Measurements from ENCODE around the gene RHOC. TPM values are rescaled to one million over a fixed set of nuclear protein-coding genes. Genes with fewer than 3 reads are reported as not detected.

The RHOC gene
- total RNA-seq, 1 donor from 2014 or later: 131 TPM

- Mint-ChIP-seq H3K4me1 (ENCODE audit: unreplicated experiment) (peaks cover 24% of the 10 kb centered on the region), H3K9me3 (no peaks in the 10 kb centered on the region), H3K4me3 (peak overlapping the region; percentile 23), H3K36me3 (peaks cover 19% of the 10 kb centered on the region), H3K27ac (peak overlapping the region; percentile 69), H3K27me3 (no peaks in the 10 kb centered on the region)
- no peak for TF ChIP-seq CTCF (conservative IDR thresholded peaks at IDR 0.05)
- DNase-seq (ENCODE audit: extremely low spot score, unreplicated experiment): no peak
Observed at GRCh38 chr1:112687785-112688496, 19.0 kb downstream of the RHOC start.

DNA sequence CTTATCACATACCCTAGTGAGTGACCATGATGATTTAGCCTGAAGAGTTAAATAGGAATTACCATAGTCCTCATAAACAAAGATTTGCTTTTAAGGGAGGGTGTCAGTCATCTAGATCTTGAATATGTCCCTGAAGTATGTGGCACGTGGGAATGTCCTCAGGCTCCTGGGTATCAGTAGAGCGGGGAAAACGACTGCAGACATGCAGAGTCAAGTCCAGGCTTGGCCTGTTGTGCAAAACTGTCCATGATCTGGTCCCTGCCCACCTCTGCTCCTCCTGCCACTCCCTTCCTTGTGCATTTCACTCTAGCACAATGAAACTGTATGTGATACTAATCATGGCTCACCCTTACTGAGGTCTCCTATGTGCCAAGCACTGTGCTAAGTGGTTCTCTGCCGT is 19.6 kb downstream of the RHOC start:
- peaks cover 16% of the 10 kb centered on the region for H3K36me3 Mint-ChIP-seq
- peaks cover 24% of the 10 kb centered on the region for H3K4me1 Mint-ChIP-seq (ENCODE audit: unreplicated experiment)
- no peaks in the 10 kb centered on the region for H3K9me3 Mint-ChIP-seq
- TF ChIP-seq CTCF (conservative IDR thresholded peaks at IDR 0.05): no peak
- H3K4me3 Mint-ChIP-seq: no peak overlapping the region
- H3K27me3 Mint-ChIP-seq: no peaks in the 10 kb centered on the region
- H3K27ac Mint-ChIP-seq: peak overlapping the region; percentile 69
- no peak for DNase-seq (ENCODE audit: extremely low spot score, unreplicated experiment)

DNA sequence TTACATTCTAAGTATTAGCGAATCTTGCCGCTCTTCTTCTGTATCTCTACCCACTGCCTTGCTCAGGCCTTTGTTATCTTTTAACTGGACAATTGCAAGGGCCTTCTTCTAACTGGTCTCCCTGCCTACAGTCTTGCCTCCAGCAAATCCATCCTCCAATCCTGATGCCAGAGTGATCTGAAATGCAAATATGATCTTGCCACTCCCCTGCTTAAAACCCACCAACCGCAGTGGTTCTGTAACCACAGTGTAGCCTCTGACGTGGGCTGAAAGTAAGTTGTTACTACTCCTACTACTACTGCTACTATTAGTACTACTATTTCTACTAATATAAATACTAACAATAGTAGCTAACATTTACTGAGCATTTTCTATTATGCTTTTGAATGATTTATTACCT is 20.1 kb downstream of the RHOC start:
- Mint-ChIP-seq H3K27me3 (no peaks in the 10 kb centered on the region), H3K4me3 (no peak overlapping the region), H3K27ac (peak overlapping the region; percentile 74), H3K9me3 (no peaks in the 10 kb centered on the region), H3K4me1 (ENCODE audit: unreplicated experiment) (peaks cover 24% of the 10 kb centered on the region), H3K36me3 (peaks cover 13% of the 10 kb centered on the region)
- no peak for DNase-seq (ENCODE audit: extremely low spot score, unreplicated experiment)
- no peak for TF ChIP-seq CTCF (conservative IDR thresholded peaks at IDR 0.05)

DNA sequence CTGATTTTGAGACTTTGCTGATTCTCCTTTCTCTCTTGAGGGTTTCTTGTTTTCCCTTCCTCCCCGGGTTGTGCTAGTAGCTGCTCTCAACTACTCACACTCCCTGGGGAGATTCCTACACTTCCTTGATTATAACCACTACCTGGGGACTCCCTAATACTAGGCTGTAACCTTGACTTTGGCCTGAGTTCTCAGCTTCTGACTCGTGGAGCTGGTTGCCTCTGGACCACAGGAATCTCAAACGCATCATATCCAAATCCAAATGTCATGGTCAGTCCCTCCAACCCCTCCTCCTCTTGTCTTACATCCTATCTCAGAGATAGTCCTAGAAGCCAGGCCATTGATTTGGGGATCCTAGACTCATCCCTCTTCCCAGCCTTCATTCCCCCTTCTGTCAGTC is 20.5 kb downstream of the RHOC start:
- Mint-ChIP-seq H3K27ac (peak overlapping the region; percentile 74), H3K36me3 (peaks cover 13% of the 10 kb centered on the region), H3K4me1 (ENCODE audit: unreplicated experiment) (peaks cover 24% of the 10 kb centered on the region)

GRCh38 chr1:112685913-112686312 is 21.0 kb downstream of the RHOC start:
- Mint-ChIP-seq H3K27me3 (no peaks in the 10 kb centered on the region), H3K9me3 (no peaks in the 10 kb centered on the region), H3K4me3 (no peak overlapping the region), H3K27ac (no peak overlapping the region), H3K4me1 (ENCODE audit: unreplicated experiment) (peaks cover 24% of the 10 kb centered on the region), H3K36me3 (peaks cover 14% of the 10 kb centered on the region)
- DNase-seq (ENCODE audit: extremely low spot score, unreplicated experiment): no peak
- TF ChIP-seq CTCF (conservative IDR thresholded peaks at IDR 0.05): no peak

More for the DNA sequence above, 20.5 kb downstream of the RHOC start:
- no peaks in the 10 kb centered on the region for H3K27me3 Mint-ChIP-seq
- no peaks in the 10 kb centered on the region for H3K9me3 Mint-ChIP-seq
- H3K4me3 Mint-ChIP-seq: no peak overlapping the region
- no peak for DNase-seq (ENCODE audit: extremely low spot score, unreplicated experiment)
- TF ChIP-seq CTCF (conservative IDR thresholded peaks at IDR 0.05): no peak
